OCI-M2 (cell line): ENCODE measurements around the gene RANBP3L.
"Not testable (repeated sequence)": the region's sequence is repeated elsewhere in the genome, so short reads cannot be mapped to it uniquely, and the experiment has no call there.

Experiments used
- DNase-seq: peaks from one replicate; lab custom pipeline; 2025; ENCODE audit not compliant: unreplicated experiment; lab: John Stamatoyannopoulos, UW

RANBP3L gene, protein sequence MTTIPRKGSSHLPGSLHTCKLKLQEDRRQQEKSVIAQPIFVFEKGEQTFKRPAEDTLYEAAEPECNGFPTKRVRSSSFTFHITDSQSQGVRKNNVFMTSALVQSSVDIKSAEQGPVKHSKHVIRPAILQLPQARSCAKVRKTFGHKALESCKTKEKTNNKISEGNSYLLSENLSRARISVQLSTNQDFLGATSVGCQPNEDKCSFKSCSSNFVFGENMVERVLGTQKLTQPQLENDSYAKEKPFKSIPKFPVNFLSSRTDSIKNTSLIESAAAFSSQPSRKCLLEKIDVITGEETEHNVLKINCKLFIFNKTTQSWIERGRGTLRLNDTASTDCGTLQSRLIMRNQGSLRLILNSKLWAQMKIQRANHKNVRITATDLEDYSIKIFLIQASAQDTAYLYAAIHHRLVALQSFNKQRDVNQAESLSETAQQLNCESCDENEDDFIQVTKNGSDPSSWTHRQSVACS

DNA sequence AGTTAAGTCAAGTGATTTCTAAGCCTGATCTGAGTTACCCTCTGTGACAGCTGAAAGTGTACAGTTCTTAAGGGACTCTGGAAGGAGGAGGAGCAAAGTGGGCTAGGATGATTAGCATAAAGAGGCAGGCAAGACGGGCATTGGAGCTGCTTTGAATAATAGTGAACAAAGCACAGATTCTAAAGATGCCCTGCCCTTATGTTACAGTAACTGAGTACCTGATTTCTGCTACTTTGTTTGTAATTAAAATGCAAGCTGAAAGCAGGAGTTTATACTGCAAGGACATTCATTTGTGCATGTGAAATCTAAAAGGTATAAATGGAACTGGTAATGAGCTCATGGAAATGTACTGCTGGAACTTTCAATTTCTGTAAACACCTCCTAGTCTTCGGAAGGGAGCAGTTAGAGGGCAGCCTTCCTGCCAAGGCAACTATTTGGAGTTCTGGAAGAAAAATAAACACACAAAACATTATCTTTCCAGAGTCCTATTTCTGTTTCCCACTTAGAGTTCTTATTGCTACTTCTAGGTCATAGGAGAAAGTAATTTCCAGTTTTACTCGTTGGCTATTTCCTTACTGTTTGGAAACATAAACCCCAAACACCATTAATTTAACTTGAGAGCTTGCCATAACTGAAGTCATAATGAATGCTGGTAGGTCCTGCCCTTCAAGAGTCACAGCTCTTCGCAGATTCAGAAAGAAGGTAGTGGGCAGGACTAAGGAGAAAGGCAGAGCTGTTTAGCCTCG lies at the start of gene RANBP3L:
Gene RANBP3L (minus strand): TSS at position 45 of the 746 bp plus-strand sequence. CDS start 486 bp downstream, outside the sequence.
- DNase-seq, result no peak

DNA sequence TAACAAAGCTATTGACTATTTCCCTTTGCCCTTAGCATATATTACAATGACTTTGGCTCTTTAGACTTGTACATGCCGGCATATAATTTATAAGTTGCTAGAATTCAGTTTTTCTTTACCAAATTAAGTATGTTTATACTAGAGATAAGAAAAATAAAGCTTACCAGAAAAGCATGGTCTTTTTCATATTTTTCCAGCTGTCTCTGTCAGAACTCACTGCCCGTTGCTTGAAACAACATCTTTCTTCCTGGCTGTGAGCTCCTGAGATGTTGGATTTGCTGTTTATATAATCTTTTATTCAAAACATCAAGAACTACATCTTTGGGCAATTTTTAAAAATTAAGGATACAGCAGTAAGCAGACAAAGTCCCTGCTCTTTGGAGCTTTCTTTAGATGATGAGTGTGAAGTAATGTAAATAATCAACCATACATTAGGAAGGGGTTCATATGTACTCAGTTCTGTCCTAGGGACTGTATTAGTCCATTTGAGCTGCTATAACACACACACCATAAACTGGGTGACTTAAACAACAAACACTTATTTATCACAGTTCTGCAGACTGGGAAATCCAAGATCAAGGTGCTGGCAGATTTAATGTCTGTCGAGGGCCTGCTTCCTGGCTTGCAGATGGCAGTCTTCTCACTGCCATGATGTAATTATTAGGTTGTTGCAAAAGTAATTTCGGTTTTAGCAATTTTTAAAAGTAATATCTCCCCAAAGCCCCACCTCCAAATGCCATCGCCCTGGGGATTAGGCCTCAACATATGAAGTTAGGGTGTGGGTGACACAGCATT lies 45.4 kb upstream of the RANBP3L start:
- no peak for DNase-seq

DNA sequence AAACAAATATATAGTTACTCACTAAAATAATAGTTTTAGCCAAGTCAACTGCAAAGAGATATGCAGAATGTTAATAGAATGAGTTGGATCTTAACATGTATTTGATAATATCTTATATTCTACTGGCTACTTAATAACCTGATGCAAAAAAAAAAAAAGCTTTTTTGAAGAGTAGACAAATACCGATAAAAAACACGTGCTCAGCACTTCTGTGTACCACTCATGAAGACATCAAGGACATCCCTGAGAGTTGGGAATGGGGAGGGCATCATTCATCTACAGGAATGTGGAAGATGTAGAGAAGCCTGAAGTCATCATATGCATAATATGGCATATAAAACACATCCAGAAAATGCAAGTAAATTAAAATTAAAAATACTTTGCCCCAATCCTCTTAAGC lies 43.2 kb upstream of the RANBP3L start:
- DNase-seq, result no peak

DNA sequence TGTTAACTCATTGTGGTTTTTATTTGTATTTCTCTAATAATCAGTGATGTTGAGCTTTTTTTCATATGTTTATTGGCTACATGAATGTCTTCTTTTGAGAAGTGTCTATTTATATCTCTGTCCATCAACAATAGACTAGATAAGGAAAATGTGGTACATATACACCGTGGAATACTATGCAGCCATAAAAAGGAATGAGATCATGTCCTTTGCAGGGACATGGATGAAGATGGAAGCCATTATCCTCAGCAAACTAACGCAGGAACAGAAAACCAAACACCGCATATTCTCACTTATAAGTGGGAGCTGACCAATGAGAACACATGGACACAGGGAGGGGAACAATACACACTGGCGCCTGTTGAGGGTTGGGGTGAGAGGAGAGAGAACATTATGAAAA lies 40.0 kb upstream of the RANBP3L start:
- DNase-seq, result not testable (repeated sequence)

DNA sequence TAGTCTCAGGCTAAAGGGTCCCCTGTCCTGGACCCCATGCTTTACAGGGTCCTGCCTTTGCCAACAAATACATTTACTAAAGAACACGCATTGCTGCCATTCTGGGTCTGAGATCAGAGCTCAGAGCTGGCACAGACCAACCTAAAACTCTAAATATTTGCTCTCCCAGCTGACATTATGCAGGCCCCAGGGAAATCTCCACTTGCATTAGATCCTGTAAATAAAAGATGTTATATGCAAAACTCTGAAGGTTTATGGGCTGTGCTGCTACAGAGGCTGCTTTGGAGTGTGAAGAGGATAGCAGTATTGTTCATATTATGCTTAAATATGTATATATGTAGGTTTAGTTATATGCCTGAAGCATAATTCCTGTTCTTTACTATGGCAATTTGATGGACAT lies 35.9 kb upstream of the RANBP3L start:
- no peak for DNase-seq

DNA sequence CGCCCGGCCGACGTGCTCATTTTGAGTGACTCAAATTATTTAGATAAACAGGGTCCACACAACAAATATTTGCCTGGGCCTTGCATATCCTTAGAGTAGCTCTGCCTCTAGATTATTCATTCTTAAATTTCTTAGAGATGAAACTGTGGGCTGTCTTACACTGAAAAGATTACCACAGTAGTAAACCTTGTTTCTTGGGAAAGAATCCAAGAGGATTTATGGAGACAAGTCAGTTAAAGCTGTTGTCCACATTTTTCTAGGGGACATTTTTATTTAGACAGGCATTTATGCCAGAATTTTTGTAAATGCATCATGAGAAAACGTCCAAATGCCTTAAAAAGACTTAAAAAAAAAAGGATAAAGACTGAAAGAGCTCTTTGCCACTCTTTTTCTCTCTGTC lies 32.6 kb upstream of the RANBP3L start:
- DNase-seq, result no peak

DNA sequence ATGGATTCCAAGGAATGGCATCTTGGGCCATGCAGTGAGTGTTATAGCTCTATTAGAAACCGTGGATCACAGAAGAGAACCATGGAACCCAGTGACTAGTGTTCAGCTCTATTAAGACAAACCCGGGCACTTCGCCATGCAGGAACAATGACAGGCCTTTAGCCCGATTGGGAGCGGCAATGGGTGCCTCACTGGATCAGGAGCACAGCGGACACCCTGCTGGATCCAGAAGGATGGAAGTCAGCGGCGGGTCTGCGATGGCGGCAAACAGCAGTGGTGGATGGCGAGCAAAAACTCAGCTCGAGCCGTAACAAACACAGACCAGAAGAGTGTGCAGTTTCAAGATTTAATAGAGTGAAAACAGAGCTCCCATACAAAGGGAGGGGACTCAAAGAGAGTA lies 31.0 kb upstream of the RANBP3L start:
- not testable (repeated sequence) for DNase-seq

DNA sequence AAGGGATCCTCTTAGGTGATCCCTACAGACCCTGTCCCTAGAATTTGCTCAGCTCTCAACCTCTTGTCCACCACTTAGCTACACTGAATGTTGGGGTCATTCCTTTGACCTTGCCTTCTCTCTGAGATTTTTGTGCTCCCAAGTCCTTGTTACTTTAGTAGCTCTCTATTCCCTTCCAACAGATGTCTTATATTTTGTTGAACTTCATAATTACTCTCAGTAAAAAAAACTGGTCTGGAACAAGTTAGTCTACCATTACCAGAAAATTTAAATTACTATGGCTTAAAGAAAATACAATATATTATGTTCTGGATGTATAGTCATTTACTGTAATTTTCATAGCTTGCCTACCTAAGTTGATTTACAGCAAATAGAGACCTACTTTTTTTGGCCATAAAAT lies 23.5 kb upstream of the RANBP3L start:
- DNase-seq, result no peak

DNA sequence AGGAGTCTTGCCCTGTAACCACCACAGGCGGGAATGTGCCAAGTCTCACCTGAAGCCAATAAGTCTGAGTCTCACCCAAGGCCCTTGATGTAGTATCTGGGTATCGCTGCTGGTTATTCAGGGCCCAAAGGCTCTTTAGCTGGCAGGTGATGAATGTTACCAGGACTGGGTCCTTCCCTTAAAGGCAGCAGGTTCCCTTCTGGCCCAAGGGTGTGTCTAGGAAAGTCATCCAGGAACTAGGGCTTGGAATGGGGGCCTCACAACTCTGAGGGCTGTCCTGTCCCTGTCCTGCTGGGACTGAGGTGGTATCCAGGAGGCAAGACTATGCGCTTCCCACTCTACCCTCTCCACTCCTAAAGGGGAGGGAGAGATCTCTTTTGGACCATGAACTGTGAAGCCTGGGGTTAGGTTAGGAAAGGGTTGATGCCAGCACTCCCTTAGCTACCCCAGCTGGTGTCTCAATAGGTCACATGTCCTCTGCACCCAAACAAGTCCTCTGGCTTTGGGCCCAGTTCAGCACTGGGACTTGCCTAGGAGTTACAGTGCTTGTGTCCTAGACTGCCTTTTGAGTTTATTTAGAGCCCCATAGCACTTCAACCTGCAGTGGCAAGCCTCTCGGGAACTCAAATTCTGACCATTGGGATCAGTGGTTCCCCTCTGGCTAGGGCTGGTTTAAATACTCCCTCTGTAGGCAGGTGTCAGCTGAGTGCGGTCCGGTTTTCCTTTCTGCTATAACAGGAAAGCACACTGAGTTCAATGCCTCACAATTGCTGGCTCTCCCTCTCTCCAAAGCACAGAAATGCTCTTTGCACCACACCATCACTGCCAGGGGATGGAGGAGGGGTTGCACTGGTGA lies 22.5 kb upstream of the RANBP3L start:
- no peak for DNase-seq

DNA sequence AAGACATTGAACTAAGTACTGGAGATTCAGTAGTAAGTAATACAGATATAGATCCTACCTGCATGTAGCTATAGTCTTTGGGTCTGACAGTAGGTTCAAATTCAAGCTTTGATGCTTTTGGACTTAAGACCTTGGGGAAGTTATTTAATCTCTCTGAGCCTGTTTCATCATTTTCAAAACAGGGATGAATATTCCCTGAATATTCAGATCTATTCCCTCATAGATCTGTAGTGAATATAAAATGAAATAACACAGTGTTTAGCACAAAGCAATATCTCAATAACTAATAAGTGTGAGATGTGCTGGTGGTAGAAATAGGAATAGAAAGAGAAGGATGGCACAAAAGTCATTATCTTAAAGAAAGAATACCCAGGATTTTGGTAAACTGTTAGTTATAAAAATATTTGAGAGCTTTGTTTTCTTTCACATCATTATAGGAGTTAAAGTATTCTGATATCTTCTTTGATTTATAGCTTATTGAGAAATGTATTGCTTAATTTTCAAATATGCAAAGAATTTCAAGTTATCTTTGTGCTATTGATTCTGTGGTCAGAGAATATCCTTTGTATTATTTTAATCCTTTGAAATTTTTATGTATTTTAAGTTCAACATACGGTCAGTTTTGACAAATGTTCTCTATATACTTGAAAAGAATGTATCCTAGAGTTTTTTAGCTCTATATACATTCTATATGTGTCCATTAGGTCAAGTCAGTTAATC lies 11.4 kb upstream of the RANBP3L start:
- DNase-seq, result no peak

DNA sequence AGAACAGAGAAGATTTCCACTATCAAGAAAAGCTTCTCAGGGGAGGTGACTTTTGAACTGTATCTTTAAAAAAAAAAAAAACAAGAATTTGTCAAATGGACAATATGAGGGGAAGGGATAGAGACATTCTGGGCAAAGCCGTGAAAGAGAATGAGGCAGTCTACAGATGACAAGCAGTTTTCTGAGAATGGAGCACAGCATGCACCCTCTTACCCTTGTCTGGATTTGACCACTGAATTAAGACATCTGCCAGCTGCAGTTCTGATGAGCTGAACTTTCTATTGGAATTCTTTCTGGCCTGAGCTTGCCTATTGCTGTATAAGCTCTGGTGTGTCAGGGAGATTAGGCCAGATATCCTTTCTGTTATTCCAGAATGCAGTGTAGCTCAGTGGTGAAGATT lies 10.3 kb upstream of the RANBP3L start:
- DNase-seq, result no peak

DNA sequence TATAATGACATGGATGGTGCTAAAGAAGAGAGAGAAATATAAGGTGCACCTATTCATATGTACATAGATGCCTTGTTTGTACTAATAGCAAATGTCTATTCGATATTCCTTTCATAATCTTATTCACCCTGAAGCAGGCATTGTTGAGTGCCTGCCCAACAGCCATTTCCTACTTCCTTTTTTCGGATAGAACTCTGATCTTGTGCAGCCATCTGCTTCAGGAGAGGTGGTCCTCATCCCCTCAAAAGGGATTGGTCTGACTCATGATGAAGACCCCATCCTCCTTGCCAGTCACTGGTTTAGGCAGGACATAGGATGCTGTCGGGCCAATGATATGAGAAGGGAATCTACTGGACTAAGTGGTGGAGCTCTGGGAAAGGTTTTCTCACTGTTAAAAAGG lies 8.4 kb upstream of the RANBP3L start:
- DNase-seq, result no peak

DNA sequence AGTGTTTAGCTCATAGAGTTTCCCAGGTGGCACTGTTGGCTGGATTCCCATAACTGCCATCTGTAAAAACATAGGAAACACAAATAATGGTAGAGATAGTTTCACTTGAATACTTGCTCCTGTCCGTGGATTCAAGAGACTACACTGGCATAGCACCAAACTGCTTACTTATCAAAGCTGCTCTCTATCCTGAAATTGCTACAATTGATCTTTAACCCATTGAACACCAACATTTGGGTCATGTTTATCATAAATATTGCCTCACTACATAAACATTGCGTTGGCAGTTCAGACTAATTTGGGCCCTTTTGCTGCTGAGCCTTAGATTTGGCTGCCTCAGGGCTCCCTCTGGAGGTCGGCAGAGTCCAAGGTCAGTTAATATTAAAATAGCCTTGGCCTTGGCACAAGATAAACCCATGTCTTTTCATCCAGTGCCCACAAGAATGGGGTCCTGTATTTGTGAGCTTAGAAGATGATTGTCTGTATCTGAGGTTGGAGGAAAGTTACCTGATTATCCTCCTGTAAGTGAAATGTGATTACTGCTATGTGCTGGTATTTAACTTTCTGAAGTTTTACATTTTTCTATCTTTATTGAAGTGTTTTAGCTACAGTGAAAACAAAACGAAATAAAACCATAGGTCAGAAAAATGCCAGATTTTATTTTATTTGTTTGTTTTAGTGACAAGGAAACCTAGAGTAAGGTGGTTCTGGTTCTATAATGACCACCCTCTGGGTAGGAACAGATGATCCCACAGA lies 4.0 kb upstream of the RANBP3L start:
- DNase-seq, result no peak

DNA sequence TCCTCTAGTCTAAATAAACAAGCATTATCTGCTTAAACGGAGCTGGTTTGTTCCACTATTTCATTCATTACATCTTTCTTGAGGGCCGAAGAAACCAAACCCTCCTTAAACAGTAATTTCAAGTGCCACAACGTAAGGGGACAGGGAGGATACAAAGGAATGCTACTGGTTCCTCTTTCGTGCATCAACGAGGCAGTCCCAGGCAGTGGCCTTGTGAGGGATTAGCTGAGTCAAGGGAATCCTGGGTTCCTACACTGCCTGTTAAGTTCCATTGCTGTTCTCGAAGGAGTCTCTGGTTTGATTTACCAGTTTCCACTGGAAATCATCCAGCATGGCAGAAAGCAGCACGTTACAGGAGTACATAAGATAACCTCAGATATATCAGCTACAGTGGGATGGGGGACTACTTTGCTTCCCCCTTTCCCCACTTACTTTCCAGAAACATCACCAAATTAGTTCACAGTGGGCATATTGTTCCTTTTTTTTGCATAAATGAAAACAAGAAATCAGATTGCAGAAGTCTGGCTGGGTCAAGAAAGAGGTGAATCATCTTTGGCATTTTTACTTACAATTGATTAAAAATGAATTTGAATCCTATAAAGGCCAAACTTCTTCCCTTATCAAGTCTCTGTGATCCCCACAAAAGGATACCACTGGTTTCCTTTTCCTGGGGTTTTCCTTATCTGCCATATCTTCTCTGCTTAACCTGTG lies 2.5 kb upstream of the RANBP3L start:
- no peak for DNase-seq

DNA sequence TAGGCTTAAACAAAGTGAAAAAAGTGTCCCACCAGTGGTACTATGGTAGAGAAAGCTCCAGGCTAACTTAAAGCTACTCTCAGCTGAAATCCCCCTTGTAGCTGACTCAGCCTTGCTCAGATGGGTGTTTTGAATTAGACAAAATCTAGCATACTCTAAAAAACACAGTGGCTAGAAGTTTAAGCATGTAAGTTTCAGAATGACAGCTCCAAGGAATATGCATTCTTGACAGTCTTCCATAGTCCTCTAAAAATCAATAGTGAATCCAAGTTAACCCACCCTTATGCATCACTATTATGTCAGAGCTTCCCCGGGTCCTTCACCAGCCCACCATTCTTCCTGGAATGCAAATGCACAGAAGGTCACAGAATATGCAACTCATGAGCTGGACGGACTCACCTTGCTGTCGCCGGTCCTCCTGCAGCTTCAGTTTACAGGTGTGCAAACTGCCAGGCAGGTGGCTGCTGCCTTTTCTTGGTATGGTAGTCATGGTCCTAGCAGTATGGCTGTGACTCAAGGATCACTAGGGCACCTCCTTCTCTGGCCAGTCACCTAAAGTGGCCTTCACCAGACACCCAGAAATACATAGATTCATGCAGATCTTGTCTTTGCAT lies 668 bp downstream of the RANBP3L start:
- DNase-seq, result no peak

DNA sequence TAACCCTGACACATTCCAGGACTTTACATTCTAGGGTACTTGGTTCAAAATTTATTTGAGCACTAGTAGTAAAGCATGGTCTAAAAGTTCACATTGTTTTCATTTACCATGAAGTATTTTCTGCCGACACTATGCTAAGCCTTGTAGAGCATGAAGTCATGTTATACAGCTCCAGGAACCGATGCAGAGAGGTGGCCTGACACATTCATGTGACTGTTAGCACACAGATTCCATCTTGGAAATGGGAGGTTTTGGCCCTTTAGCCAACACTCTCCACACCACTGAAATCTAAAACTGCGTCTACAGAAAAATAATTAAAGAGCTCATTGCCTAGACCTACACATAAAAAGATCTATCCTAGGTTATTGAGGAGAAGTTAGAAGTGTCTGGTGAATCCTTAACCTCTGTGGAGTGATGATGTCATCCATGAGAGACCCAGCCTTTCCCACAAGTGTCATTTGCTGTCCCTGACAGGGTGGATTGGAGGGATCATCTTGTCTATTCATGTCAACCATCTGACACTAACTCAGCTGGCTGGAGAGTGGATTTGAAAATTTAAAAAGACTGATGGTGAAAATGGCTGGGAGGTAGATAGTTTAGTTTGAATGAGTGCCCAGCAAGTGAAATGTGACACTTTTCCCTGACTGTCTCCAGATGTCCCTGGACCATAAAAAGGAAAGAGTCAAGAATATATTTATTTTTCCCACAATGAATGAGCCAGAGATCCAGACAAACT lies 1.3 kb downstream of the RANBP3L start:
- no peak for DNase-seq

DNA sequence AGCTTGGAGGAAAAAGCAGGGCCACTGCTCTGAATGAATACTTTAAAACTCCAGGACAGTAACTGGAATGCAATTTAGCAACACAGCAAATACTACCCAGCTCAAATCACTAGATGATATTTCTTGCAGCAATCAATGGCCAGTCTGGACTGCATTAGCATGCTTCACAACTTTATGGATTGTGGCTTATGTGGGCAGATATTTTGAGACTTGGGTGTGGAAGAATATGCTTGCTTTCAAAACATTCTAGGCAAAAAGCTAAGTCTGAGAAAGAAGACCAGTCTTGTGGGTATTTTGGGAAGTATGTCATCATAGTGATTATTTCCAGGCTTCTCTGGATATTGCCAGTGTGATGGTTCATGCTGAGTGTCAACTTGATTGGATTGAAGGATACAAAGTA lies 3.1 kb downstream of the RANBP3L start:
- DNase-seq, result no peak
